Subcutaneous adipose tissue (tissue), 4 donors: Measurements from ENCODE around the gene DISP3. TPM values are rescaled to one million over a fixed set of nuclear protein-coding genes. Genes with fewer than 3 reads are reported as not detected.

ENCODE experiments used
- total RNA-seq, 4 donors: library from RNA; depleted of rRNA; stranded (reverse); fragments of >200 nt; gene quantifications; one replicate each; pipeline ENCODE4 v1.1.0, GENCODE V29; 2016
- TF ChIP-seq, protein P1 (sequence below): fragments of 450-650 bp; IDR thresholded peaks from one replicate; pipeline ENCODE4 v1.5.1; 2016; ENCODE audit warnings: low read depth, mild to moderate bottlenecking, control low read depth, antibody characterized with exemption, moderate library complexity

Gene DISP3
- total RNA-seq, 4 donors from 2014 or later, result not detected

- TF ChIP-seq, protein P1, sequence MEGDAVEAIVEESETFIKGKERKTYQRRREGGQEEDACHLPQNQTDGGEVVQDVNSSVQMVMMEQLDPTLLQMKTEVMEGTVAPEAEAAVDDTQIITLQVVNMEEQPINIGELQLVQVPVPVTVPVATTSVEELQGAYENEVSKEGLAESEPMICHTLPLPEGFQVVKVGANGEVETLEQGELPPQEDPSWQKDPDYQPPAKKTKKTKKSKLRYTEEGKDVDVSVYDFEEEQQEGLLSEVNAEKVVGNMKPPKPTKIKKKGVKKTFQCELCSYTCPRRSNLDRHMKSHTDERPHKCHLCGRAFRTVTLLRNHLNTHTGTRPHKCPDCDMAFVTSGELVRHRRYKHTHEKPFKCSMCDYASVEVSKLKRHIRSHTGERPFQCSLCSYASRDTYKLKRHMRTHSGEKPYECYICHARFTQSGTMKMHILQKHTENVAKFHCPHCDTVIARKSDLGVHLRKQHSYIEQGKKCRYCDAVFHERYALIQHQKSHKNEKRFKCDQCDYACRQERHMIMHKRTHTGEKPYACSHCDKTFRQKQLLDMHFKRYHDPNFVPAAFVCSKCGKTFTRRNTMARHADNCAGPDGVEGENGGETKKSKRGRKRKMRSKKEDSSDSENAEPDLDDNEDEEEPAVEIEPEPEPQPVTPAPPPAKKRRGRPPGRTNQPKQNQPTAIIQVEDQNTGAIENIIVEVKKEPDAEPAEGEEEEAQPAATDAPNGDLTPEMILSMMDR, result no peak
Measured at GRCh38 chr1:11543392-11543791, 64.4 kb downstream of the DISP3 start.

- TF ChIP-seq, protein P1, result no peak
Measured at GRCh38 chr1:11543796-11544195, 64.8 kb downstream of the DISP3 start.

GRCh38 chr1:11546456-11546855 lies 67.5 kb downstream of the DISP3 start:
- TF ChIP-seq, protein P1, result no peak

GRCh38 chr1:11550664-11551283 lies 71.8 kb downstream of the DISP3 start:
- TF ChIP-seq, protein P1, result no peak

DNA sequence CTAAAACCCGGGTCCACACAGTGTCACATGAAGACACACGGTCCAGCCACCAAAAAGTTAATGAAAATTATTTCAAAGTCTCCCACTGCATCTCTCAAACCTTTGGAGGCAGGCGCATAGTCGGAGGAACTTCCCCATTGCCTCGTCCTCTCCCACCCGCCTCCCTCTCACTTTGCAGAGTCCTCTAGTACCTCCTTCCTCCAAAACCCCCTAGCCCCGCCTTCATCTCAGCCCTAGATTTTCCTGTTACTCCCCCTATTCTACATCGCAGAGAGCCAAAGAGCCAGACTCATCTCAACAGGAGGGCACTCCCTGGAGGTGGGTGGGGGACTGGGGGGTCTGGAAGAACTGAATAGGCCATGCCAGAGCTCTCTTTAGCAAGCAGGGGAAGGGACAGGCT lies 79.3 kb downstream of the DISP3 start:
- TF ChIP-seq, protein P1, result no peak

DNA sequence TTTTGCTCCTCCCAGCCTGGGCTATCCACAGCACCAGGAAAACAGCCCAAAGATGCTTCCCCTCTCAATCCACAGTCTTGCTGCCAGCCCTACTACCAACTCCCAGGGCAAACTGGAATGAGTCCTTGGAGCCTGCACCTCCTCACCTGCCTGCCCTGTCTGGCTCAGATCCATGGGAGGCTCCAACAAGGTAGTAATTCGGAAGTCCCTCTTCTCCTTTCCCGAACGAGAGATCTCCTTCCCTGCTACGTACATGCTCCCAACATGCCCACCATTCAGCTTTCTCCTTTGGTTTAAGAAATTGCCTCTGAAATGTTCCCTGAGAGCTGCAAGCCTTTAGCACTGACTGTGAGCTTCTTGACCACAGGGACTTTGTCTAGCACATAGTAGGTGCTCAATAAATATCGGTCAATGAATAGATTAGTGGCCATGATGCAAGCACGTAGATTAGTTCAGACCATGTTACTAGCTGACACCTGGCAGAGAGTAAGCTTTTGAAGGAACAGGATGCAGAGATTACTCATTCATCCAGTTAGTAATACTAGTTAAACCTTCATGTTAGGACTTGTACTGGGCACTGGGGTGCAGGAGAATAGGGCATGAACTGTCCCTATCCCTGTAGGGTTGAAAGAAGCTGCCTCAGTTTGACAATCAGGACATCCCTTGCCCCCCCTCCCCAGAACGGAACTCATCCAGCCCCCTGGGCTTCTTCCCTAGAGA lies 80.1 kb downstream of the DISP3 start:
- TF ChIP-seq, protein P1, result no peak

DNA sequence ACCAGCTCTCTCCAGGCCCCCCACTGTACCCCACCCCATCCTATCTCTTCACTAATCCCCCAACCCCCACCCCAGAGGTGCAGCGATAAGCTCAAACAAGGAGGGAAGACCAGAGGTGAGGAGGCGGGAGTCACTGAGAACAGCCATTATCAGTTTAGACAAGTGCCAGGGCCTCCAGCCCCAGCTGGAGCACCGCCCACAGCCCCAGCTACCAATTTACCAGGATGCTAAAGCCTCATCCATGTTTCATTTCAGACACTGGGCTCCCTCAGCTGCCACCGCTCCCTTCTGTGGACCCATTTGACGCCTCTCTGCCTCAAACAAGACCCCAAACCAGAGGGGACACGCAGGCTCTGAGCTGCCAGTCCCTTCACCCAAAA lies 80.6 kb downstream of the DISP3 start:
- TF ChIP-seq, protein P1, result no peak
